Osteoblast (primary cell): Measurements from ENCODE around the gene HSPA1L. TPM values are rescaled to one million over a fixed set of nuclear protein-coding genes. Genes with fewer than 3 reads are reported as not detected.
"Not testable (repeated sequence)": the region's sequence is repeated elsewhere in the genome, so short reads cannot be mapped to it uniquely, and the experiment has no call there.

Source experiments
- DNase-seq: peaks from one replicate; pipeline ENCODE4 v3.0.0; 2011; ENCODE audit warnings: low spot score, mixed read lengths; ENCODE audit not compliant: insufficient read length; ENCODE audit errors: missing footprints
- H2AFZ ChIP-seq: 2 replicates; pipeline ENCODE4 v1.6.0; 2011; ENCODE audit warnings: mild to moderate bottlenecking, low read length
- H3K27ac ChIP-seq: 2 replicates; pipeline ENCODE4 v1.5.1; 2011; ENCODE audit warnings: mild to moderate bottlenecking, low read depth, low read length, moderate library complexity
- H3K27me3 ChIP-seq: 2 replicates; pipeline ENCODE4 v1.6.0; 2012; ENCODE audit warnings: mild to moderate bottlenecking, control low read depth, inconsistent platforms, low read length, moderate library complexity; ENCODE audit not compliant: insufficient read depth
- H3K36me3 ChIP-seq: 2 replicates; pipeline ENCODE4 v1.5.1; 2011; ENCODE audit warnings: mild to moderate bottlenecking, low read length, control low read depth, moderate library complexity; ENCODE audit not compliant: insufficient read depth
- H3K4me1 ChIP-seq: 2 replicates; pipeline ENCODE4 v1.5.1; 2011; ENCODE audit warnings: mild to moderate bottlenecking, low read length, control low read depth, moderate library complexity; ENCODE audit not compliant: insufficient read depth
- H3K4me2 ChIP-seq: 2 replicates; pipeline ENCODE4 v1.6.0; 2011; ENCODE audit warnings: mild to moderate bottlenecking, low read length; ENCODE audit not compliant: insufficient read depth
- H3K4me3 ChIP-seq: fragments of 200-600 bp; sonication (generic); 3 replicates; pipeline ENCODE4 v1.5.1; 2012; ENCODE audit warnings: mild to moderate bottlenecking, low read length, inconsistent platforms; ENCODE audit not compliant: insufficient read depth
- H3K79me2 ChIP-seq: 2 replicates; pipeline ENCODE4 v1.6.0; 2012; ENCODE audit warnings: mild to moderate bottlenecking, low read length, control low read depth, inconsistent platforms; ENCODE audit not compliant: insufficient read depth
- H3K9me3 ChIP-seq: 2 replicates; pipeline ENCODE4 v1.5.1; 2011; ENCODE audit warnings: low read depth, low read length, control low read depth
- H4K20me1 ChIP-seq: 2 replicates; pipeline ENCODE4 v1.6.0; 2012; ENCODE audit warnings: mild to moderate bottlenecking, low read length, control low read depth; ENCODE audit not compliant: insufficient read depth
- CTCF ChIP-seq: IDR thresholded peaks from 2 replicates; pipeline ENCODE4 v1.5.1; 2011; ENCODE audit warnings: mild to moderate bottlenecking, low read depth, low read length, moderate library complexity; ENCODE audit errors: extremely low read depth
- total RNA-seq: library from RNA; depleted of rRNA; stranded (reverse); fragments of >200 nt; gene quantifications from 2 replicates; pipeline ENCODE4 v1.2.3, GENCODE V29; 2012

HSPA1L gene
- total RNA-seq, 1 donor, result 0.72 TPM

DNA sequence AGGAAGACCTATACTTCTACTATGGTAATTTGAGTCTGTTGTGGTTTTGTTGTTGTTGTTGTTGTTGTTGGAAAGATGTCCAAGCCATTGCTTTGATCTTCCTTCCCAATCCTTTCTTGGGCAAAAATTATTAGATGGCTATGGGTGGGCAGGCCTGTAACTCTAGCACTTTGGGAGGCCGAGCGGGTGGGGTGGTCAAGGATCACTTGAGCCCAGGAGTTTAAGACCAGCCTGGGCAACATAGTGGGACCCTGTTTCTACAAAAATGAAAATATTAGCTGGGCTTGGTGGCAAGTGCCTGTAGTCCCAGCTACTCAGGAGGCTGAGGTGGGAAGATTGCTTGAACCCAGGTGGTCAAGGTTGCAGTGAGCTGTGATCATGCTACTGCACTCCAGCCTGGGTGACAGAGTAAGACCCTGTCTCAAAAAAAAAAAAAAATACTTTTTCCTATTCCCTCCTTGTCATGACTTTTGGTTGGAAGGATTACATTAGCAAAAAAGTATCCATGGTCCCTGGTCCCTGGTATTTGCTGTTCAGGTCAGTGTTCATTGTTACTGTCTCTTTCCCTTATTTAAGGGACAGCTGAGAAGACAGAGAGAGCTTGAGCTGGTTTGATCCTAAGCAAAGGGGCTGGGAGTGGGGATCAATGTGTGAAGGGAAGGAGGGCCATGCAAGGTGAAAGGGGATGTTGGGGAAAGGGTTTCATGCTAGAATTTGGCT is 35.8 kb upstream of the HSPA1L start:
- Histone ChIP-seq H3K9me3 (no peaks in the 10 kb centered on the region), H3K79me2 (no peaks in the 10 kb centered on the region), H3K27ac (no peak overlapping the region), H3K4me3 (no peak overlapping the region), H3K4me1 (no peaks in the 10 kb centered on the region), H3K36me3 (no peaks in the 10 kb centered on the region), H2AFZ (no peak overlapping the region), H4K20me1 (no peaks in the 10 kb centered on the region), H3K4me2 (peak overlapping the region; percentile 42), H3K27me3 (no peaks in the 10 kb centered on the region)
- peak; percentile 54 for DNase-seq
- no peak for TF ChIP-seq CTCF

DNA sequence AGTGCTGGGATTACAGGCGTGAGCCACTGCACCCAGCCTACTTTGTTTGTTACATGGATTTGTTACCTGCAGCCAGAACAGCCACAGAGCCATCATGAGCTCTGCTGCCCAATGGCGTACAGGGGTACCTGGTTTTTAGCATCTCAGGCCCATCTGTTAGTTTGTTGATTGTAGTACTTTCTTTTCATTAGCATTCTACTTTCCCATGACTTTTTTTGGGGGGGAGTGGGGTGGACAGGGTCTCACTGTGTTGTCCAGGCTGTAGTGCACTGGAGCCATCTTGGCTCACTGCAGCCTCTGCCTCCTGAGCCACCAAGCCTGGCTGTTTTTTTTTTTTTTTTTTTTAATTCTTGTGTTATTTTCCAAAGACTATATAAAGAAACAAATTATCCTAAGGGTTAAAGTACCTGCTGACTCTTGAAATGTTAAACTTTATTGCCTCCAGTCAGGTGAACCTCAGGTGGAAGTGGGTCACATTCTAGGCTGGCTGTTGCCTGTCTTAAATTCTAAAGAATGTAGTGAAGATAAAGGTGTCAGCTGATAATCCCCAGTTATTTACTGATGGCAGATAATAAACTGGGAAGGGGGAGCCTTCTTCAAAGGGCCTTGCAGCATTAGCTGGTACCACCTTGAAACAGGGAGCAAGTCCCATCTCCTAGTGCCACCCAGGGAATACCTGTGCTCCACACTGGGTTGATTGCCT is 32.3 kb upstream of the HSPA1L start:
- H3K79me2 ChIP-seq, result no peaks in the 10 kb centered on the region
- no peaks in the 10 kb centered on the region for H4K20me1 ChIP-seq
- peak; percentile 81 for DNase-seq
- H2AFZ ChIP-seq, result no peak overlapping the region
- no peak overlapping the region for H3K27ac ChIP-seq
- H3K4me2 ChIP-seq, result no peak overlapping the region
- no peak for TF ChIP-seq CTCF
- no peaks in the 10 kb centered on the region for H3K9me3 ChIP-seq
- H3K36me3 ChIP-seq, result no peaks in the 10 kb centered on the region
- H3K4me3 ChIP-seq, result no peak overlapping the region
- H3K27me3 ChIP-seq, result no peaks in the 10 kb centered on the region
- no peaks in the 10 kb centered on the region for H3K4me1 ChIP-seq

DNA sequence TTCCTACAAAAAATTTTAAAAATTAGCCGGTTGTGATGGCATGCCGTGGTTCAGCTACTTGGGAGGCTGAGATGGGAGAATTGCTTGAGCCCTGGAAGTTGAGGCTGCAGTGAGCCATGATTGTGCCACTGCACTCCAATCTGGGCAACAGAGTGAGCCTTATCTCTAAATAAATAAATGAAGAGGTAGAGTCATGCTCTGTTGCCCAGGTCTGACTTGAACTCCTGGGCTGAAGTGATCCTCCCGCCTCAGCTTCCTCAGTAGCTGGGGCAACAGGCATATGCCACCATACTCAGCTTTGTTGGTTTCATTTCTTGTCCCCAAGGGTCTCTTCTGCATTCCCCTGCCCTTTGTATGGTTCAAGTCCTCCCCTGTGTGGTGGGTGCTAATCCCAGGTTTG is 29.4 kb upstream of the HSPA1L start:
- peak; percentile 60 for DNase-seq
- no peak for TF ChIP-seq CTCF
- no peak overlapping the region for H2AFZ ChIP-seq
- H3K36me3 ChIP-seq, result peaks cover 15% of the 10 kb centered on the region
- peaks cover 10% of the 10 kb centered on the region for H4K20me1 ChIP-seq
- no peak overlapping the region for H3K27ac ChIP-seq
- H3K27me3 ChIP-seq, result no peaks in the 10 kb centered on the region
- no peaks in the 10 kb centered on the region for H3K9me3 ChIP-seq
- H3K4me2 ChIP-seq, result no peak overlapping the region
- H3K4me3 ChIP-seq, result no peak overlapping the region
- no peaks in the 10 kb centered on the region for H3K79me2 ChIP-seq
- no peaks in the 10 kb centered on the region for H3K4me1 ChIP-seq

DNA sequence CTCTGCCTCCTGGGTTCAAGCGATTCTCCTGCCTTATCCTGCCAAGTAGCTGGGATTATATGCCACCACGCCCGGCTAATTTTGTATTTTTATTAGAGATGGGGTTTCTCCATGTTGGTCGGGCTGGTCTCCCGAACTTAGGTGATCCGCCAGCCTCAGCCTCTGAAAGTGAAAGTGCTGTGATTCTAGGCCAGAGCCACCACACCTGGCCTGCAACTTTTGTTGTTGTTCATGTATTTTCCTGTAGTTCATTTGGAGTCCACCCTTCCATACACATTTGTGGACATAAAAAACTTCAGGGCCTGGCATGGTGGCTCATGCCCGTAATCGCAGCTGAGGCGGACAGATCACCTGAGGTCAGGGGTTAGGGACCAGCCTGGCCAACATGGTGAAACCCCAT is 27.0 kb upstream of the HSPA1L start:
- Histone ChIP-seq H3K79me2 (peaks cover 10% of the 10 kb centered on the region), H2AFZ (no peak overlapping the region), H3K4me1 (peaks cover 18% of the 10 kb centered on the region), H3K4me2 (no peak overlapping the region), H3K9me3 (no peaks in the 10 kb centered on the region), H3K27me3 (no peaks in the 10 kb centered on the region), H4K20me1 (peaks cover 32% of the 10 kb centered on the region), H3K4me3 (no peak overlapping the region), H3K36me3 (peaks cover 39% of the 10 kb centered on the region), H3K27ac (no peak overlapping the region)
- no peak for TF ChIP-seq CTCF
- peak; percentile 41 for DNase-seq

DNA sequence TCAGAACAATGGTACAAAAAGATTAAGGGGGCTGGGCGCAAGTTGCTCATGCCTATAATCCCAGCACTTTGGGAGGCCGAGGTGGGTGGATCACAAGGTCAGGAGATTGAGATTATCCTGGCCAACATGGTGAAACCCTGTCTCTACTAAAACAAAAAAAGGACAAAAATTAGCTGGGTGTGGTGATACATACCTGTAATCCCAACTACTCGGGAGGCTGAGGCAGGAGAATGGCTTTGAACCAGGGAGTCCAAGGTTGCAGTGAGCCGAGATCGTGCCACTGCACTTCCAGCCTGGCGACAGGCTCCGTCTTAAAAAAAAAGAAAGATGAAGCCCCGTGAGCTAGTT is 24.7 kb upstream of the HSPA1L start:
- not testable (repeated sequence) for H3K9me3 ChIP-seq, H2AFZ ChIP-seq, H3K4me2 ChIP-seq, H3K4me3 ChIP-seq, H3K27ac ChIP-seq, H3K27me3 ChIP-seq, DNase-seq
- peaks cover 50% of the 10 kb centered on the region for H3K36me3 ChIP-seq
- H3K79me2 ChIP-seq, result peaks cover 33% of the 10 kb centered on the region
- peaks cover 32% of the 10 kb centered on the region for H3K4me1 ChIP-seq
- peaks cover 48% of the 10 kb centered on the region for H4K20me1 ChIP-seq
